GM13977 (cell line): ENCODE results near the gene SLIT3.

Experiments
- DNase-seq: peaks from one replicate; pipeline ENCODE4 v3.0.0; 2012; ENCODE audit warnings: low spot score
- in situ Hi-C: fragments of 300-500 bp; cut with MboI; formaldehyde crosslinking; loops from one replicate; pipeline ENCODE4 v1.12.0; 2022; ENCODE audit warnings: low sequenced_read_pairs, low pct_unique_long_range_greater_than_20kb, mixed read lengths, inconsistent platforms; ENCODE audit not compliant: unreplicated experiment
- TF ChIP-seq, protein P1 (sequence below): IDR thresholded peaks from 2 replicates; pipeline ENCODE4 v1.5.1; 2012; ENCODE audit warnings: mild to moderate bottlenecking, control low read depth; ENCODE audit not compliant: insufficient read depth; ENCODE audit errors: extremely low read depth, missing control alignments

SLIT3 gene

DNA sequence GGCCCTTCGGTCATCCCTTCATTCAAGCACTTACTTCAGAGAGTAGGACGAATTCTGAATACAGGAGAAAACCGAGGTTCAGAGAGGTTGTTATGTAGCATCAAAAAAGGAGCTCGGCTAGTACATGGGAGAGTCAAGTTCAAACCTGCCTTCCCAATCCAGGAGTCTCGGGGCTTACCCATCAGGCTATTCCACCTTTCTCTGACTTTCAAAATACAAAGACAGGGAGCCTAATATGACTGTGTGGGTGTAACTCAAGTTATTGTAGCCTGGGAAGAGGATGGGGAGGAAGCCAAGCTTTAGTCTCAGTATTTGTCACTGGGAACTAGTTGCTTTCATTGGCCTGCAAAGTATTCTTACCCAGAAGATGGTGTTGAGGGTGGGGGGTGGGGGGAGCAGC, 447.0 kb downstream of the SLIT3 start:
- in situ Hi-C loops: no loop called here
- no peak for DNase-seq
- TF ChIP-seq, protein P1, sequence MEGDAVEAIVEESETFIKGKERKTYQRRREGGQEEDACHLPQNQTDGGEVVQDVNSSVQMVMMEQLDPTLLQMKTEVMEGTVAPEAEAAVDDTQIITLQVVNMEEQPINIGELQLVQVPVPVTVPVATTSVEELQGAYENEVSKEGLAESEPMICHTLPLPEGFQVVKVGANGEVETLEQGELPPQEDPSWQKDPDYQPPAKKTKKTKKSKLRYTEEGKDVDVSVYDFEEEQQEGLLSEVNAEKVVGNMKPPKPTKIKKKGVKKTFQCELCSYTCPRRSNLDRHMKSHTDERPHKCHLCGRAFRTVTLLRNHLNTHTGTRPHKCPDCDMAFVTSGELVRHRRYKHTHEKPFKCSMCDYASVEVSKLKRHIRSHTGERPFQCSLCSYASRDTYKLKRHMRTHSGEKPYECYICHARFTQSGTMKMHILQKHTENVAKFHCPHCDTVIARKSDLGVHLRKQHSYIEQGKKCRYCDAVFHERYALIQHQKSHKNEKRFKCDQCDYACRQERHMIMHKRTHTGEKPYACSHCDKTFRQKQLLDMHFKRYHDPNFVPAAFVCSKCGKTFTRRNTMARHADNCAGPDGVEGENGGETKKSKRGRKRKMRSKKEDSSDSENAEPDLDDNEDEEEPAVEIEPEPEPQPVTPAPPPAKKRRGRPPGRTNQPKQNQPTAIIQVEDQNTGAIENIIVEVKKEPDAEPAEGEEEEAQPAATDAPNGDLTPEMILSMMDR: no peak

- in situ Hi-C loops: no loop called here
- DNase-seq: no peak
- TF ChIP-seq, protein P1: no peak
Measured at GRCh38 chr5:168852329-168852728, 448.6 kb downstream of the SLIT3 start.

GRCh38 chr5:168851902-168852321, 449.0 kb downstream of the SLIT3 start:
- no peak for DNase-seq
- TF ChIP-seq, protein P1: no peak
- in situ Hi-C loops: no loop called here

- DNase-seq: no peak
- TF ChIP-seq, protein P1: no peak
- in situ Hi-C loops: no loop called here
Measured at GRCh38 chr5:168850683-168851082, 450.3 kb downstream of the SLIT3 start.

- in situ Hi-C loops: no loop called here
- TF ChIP-seq, protein P1: no peak
- DNase-seq: no peak
Measured at GRCh38 chr5:168848569-168848968, 452.4 kb downstream of the SLIT3 start.

DNA sequence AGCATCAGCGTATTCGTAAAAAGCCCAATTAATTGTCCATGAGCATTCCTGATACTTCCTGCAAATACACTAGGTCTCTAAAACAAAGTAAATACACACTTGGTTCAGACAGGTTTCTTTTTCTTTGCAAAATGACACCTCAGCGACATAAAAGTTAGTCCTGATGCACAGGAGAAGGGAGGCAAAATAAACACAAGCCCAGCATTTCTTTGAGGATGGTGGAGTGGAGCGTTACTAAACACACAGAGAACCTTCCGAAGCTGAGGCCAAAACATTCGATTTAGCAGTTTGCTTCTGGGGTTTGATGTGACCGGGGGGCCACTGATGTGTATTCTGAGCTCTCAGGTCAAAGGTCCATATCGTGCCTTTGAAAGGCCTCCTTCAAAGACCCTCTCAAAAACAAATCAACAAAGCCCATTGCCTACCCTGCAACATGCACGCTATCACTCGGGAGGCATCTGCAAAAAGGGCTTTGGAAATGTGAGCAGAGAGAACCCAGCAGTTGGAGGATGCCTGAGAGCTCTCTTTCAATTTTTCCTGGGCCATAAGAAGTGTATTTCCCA, 453.3 kb downstream of the SLIT3 start:
- no peak for DNase-seq
- TF ChIP-seq, protein P1: no peak
- in situ Hi-C loops: no loop called here

- in situ Hi-C loops: no loop called here
- DNase-seq: no peak
- TF ChIP-seq, protein P1: no peak
Measured at GRCh38 chr5:168844922-168845296, 456.0 kb downstream of the SLIT3 start.
